Fibroblast of lung (primary cell): Measurements from ENCODE around the gene PCGF6. TPM values are rescaled to one million over a fixed set of nuclear protein-coding genes. Genes with fewer than 3 reads are reported as not detected.

Source experiments
- DNase-seq, 2 donors: peaks; one replicate each; pipeline versions ENCODE4 v3.0.0 to v3.0.0-alpha.2; 2010; ENCODE audit warnings: low read depth in 2 of 2
- H2AFZ ChIP-seq: 2 replicates; pipeline ENCODE4 v1.5.1; 2012; ENCODE audit warnings: low read length, control low read depth, inconsistent platforms
- H3K27ac ChIP-seq: 2 replicates; pipeline ENCODE4 v1.5.1; 2011; ENCODE audit warnings: low read length, control low read depth; ENCODE audit not compliant: insufficient read depth
- H3K27me3 ChIP-seq: 2 replicates; pipeline ENCODE4 v1.5.1; 2011; ENCODE audit warnings: mild to moderate bottlenecking, low read length; ENCODE audit not compliant: control insufficient read depth, insufficient read depth
- H3K36me3 ChIP-seq: 2 replicates; pipeline ENCODE4 v1.5.1; 2011; ENCODE audit warnings: low read length; ENCODE audit not compliant: control insufficient read depth, insufficient read depth
- H3K4me1 ChIP-seq: 2 replicates; pipeline ENCODE4 v1.5.1; 2011; ENCODE audit warnings: low read length; ENCODE audit not compliant: control insufficient read depth, insufficient read depth; ENCODE audit errors: extremely low read depth
- H3K4me2 ChIP-seq: 2 replicates; pipeline ENCODE4 v1.5.1; 2011; ENCODE audit warnings: low read length, control low read depth; ENCODE audit not compliant: insufficient read depth; ENCODE audit errors: extremely low read depth
- H3K4me3 ChIP-seq, 4 experiments: fragments of 200-600 bp in 1 of 4; sonication (generic) in 1 of 4; replicated peaks in 1 of 4; 2 replicates each; pipeline ENCODE4 v1.5.1; 2011 to 2016; ENCODE audit warnings: low read length in 4 of 4, low read depth in 3 of 4, mild to moderate bottlenecking in 3 of 4, control low read depth in 2 of 4, inconsistent platforms in 1 of 4, mixed read lengths in 1 of 4; ENCODE audit not compliant: insufficient read depth in 1 of 4; ENCODE audit errors: control extremely low read depth in 1 of 4
- H3K79me2 ChIP-seq: 2 replicates; pipeline ENCODE4 v1.5.1; 2012; ENCODE audit warnings: mild to moderate bottlenecking, low read length, inconsistent platforms; ENCODE audit not compliant: control insufficient read depth, insufficient read depth
- H3K9ac ChIP-seq: 2 replicates; pipeline ENCODE4 v1.5.1; 2011; ENCODE audit warnings: mild to moderate bottlenecking, low read length, control low read depth; ENCODE audit not compliant: insufficient read depth
- H3K9me3 ChIP-seq: 2 replicates; pipeline ENCODE4 v1.5.1; 2012; ENCODE audit warnings: low read depth, low read length; ENCODE audit not compliant: control insufficient read depth, insufficient read depth
- H4K20me1 ChIP-seq: 2 replicates; pipeline ENCODE4 v1.5.1; 2011; ENCODE audit warnings: low read length; ENCODE audit not compliant: control insufficient read depth, insufficient read depth; ENCODE audit errors: extremely low read depth
- EZH2 ChIP-seq: IDR thresholded peaks from 2 replicates; pipeline ENCODE4 v1.5.1; 2012; ENCODE audit warnings: low read length, control low read depth, mild to moderate bottlenecking; ENCODE audit errors: missing control alignments
- polyA plus RNA-seq, 2 donors: library from polyadenylated mRNA; depleted of rRNA in 1 of 2; stranded (reverse) in 1 of 2; unstranded in 1 of 2; fragments of >200 nt; gene quantifications; 2 replicates each; pipeline ENCODE4 v1.2.1, GENCODE V29; 2011 to 2012; ENCODE audit warnings: missing spikeins in 1 of 2
- total RNA-seq: library from RNA; depleted of rRNA; stranded (reverse); fragments of >200 nt; gene quantifications from 2 replicates; pipeline ENCODE4 v1.2.1, GENCODE V29; 2014
- TF ChIP-seq, protein P1 (sequence below), 2 donors: IDR thresholded peaks in 1 of 2; conservative IDR thresholded peaks in 1 of 2; 1 replicate in 1 of 2; 2 replicates in 1 of 2; pipeline ENCODE4 v1.5.1; 2011 to 2012; ENCODE audit warnings: low read length in 2 of 2, control low read depth in 1 of 2, inconsistent platforms in 1 of 2, low read depth in 1 of 2, mild to moderate bottlenecking in 1 of 2

PCGF6 gene
- total and polyA plus RNA-seq, 2 donors (not counting 1 experiment from before 2014, with no cell fraction given): 8.9 to 13.2 TPM

DNA sequence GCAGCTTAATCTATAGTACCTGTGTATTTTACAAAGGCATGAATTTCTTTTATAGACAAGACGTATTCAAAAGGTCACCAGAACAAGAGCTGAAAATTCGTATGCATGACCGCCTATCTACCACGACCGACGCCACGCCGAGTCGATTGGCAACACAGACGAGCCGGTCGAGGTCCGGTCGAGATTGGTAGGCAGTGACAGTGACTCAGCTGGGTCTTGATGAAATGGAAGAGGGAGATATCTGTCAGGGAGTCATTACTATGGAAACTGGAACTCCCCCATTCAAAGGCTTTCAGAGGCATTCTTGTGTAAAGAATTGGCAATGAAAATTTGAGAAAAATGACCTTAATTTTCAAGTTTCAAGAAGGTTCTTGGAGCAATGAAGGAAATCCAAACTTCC is 43.2 kb upstream of the PCGF6 start:
- H3K9me3 ChIP-seq: no peaks in the 10 kb centered on the region
- H3K36me3 ChIP-seq: no peaks in the 10 kb centered on the region
- DNase-seq: peak in 1 of 2 donors; percentile 50
- H3K79me2 ChIP-seq: peaks cover 51% of the 10 kb centered on the region
- no peak overlapping the region for H3K4me2 ChIP-seq
- no peak overlapping the region for H3K9ac ChIP-seq
- H3K27ac ChIP-seq: no peak overlapping the region
- H3K4me3 ChIP-seq: no peak overlapping the region
- no peaks in the 10 kb centered on the region for H3K27me3 ChIP-seq
- TF ChIP-seq, protein P1, sequence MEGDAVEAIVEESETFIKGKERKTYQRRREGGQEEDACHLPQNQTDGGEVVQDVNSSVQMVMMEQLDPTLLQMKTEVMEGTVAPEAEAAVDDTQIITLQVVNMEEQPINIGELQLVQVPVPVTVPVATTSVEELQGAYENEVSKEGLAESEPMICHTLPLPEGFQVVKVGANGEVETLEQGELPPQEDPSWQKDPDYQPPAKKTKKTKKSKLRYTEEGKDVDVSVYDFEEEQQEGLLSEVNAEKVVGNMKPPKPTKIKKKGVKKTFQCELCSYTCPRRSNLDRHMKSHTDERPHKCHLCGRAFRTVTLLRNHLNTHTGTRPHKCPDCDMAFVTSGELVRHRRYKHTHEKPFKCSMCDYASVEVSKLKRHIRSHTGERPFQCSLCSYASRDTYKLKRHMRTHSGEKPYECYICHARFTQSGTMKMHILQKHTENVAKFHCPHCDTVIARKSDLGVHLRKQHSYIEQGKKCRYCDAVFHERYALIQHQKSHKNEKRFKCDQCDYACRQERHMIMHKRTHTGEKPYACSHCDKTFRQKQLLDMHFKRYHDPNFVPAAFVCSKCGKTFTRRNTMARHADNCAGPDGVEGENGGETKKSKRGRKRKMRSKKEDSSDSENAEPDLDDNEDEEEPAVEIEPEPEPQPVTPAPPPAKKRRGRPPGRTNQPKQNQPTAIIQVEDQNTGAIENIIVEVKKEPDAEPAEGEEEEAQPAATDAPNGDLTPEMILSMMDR (conservative IDR thresholded peaks at IDR 0.05 in 1 of 2, IDR thresholded peaks at IDR 0.05 in 1 of 2; ENCODE audit: low read depth in 1 of 2, low read length in 2 of 2): no peak
- TF ChIP-seq EZH2: no peak
- H3K4me1 ChIP-seq: no peaks in the 10 kb centered on the region
- no peak overlapping the region for H2AFZ ChIP-seq
- no peaks in the 10 kb centered on the region for H4K20me1 ChIP-seq

DNA sequence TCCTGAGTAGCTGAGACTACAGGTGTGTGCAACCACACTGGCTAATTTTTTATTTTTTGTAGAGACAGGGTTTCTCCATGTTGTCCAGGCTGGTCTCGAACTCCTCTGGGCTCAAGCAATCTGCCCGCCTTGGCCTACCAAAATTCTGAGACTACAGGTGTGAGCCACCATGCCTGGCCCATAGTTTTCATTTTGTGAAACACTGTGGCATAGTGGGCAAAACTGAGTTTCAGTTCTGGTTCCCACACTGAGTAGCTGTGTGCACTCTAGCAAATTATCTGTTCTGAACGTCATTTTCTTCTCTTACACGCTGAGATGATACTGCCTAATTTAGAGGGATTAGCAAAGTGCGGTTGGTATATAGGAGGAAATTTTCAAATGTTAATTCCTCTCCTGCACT is 31.8 kb upstream of the PCGF6 start:
- Histone ChIP-seq H4K20me1 (no peaks in the 10 kb centered on the region), H3K4me1 (no peaks in the 10 kb centered on the region), H2AFZ (no peak overlapping the region), H3K27me3 (no peaks in the 10 kb centered on the region), H3K4me2 (no peak overlapping the region), H3K9me3 (no peaks in the 10 kb centered on the region), H3K9ac (no peak overlapping the region), H3K4me3 (no peak overlapping the region), H3K36me3 (no peaks in the 10 kb centered on the region), H3K27ac (no peak overlapping the region), H3K79me2 (no peaks in the 10 kb centered on the region)
- TF ChIP-seq EZH2: no peak
- TF ChIP-seq, protein P1 (conservative IDR thresholded peaks at IDR 0.05 in 1 of 2, IDR thresholded peaks at IDR 0.05 in 1 of 2; ENCODE audit: low read depth in 1 of 2, low read length in 2 of 2): no peak
- no peak for DNase-seq

DNA sequence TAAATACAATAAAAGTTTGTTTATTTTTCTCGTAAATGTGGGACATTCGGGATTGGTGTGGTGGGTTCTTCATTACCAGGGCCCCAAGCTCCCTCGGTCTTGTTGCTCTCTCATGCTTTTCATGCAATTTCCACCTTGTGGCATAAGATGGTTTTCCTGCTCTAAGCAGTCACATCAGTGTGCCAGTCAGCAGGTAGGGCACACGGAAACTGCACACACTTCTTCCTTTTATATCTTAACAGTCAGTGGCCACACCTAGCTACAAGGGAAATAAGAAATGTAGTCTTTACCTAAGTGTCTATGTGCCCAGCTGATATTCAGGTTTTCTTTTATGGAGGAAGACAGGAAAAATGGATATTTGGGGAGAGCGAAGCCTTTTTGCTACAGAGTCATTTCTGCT is 23.3 kb upstream of the PCGF6 start:
- H3K9me3 ChIP-seq: no peaks in the 10 kb centered on the region
- no peaks in the 10 kb centered on the region for H4K20me1 ChIP-seq
- H3K4me2 ChIP-seq: no peak overlapping the region
- no peak overlapping the region for H3K4me3 ChIP-seq
- no peak overlapping the region for H3K9ac ChIP-seq
- no peak overlapping the region for H3K27ac ChIP-seq
- H2AFZ ChIP-seq: no peak overlapping the region
- H3K4me1 ChIP-seq: no peaks in the 10 kb centered on the region
- no peak for TF ChIP-seq EZH2
- TF ChIP-seq, protein P1 (conservative IDR thresholded peaks at IDR 0.05 in 1 of 2, IDR thresholded peaks at IDR 0.05 in 1 of 2; ENCODE audit: low read depth in 1 of 2, low read length in 2 of 2): no peak
- H3K36me3 ChIP-seq: peaks cover 2% of the 10 kb centered on the region
- no peak for DNase-seq
- no peaks in the 10 kb centered on the region for H3K27me3 ChIP-seq
- H3K79me2 ChIP-seq: peaks cover 5% of the 10 kb centered on the region
